ENCODE results near the gene PDCD4.

PDCD4 gene

DNA sequence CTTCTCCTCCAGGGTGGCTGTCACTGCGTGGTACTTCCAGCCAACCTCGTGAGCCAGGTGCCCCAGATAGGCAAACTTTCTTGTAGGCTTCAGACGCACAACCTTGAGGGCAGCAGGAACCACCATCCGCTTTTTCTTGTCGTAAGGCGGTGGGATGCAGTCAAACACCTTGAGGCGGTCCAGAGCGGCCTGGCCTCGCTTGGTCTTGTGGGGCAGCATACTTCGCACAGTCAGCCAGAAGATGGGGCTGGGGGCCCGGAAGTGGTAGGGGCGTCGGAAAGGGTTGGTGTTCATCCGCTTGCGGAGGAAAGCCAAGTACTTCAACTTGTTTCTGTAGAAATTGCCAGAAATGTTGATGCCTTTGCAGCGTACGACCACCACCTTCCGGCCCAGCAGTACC, 65.0 kb downstream of the PDCD4 start:
- TF ChIP-seq CTBP1 (IDR thresholded peaks at IDR 0.05; ENCODE audit: borderline replicate concordance) (no peak), ZNF384 (IDR thresholded peaks at IDR 0.05) (no peak), FOXA1 (IDR thresholded peaks at IDR 0.05) (no peak)
- no peak for DNase-seq (ENCODE audit: extremely low spot score)
- CTCF ChIA-PET = no interaction called here
- POLR2A ChIA-PET = interaction anchor here (1.0 kb wide), 1 partner anchor 18 kb away, joined by 3 read pairs; the partner anchor contains the start of genes BBIP1 and SHOC2

DNA sequence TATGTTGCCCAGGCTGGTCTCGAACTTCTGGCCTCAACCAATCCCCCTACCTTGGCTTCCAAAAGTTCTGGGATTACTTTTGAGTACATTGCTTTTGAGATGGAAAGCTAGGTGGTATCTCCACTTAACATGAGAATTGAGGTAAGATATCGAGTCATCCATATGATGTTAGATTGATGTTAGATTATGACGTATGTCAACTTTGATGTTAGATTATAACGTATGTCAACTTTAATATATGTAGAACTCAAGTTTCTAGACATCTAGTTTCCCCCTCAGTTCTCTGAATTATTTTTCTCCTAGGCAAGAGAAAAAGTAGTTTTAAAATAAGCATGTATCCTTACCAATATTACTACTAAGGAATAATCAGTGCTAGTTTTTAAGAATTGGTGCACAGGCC, 67.7 kb downstream of the PDCD4 start:
- TF ChIP-seq L3MBTL2 (conservative IDR thresholded peaks at IDR 0.05) (no peak), ZNF384 (IDR thresholded peaks at IDR 0.05) (no peak)
- DNase-seq (ENCODE audit: extremely low spot score) = no peak
- CTCF ChIA-PET = no interaction called here

DNA sequence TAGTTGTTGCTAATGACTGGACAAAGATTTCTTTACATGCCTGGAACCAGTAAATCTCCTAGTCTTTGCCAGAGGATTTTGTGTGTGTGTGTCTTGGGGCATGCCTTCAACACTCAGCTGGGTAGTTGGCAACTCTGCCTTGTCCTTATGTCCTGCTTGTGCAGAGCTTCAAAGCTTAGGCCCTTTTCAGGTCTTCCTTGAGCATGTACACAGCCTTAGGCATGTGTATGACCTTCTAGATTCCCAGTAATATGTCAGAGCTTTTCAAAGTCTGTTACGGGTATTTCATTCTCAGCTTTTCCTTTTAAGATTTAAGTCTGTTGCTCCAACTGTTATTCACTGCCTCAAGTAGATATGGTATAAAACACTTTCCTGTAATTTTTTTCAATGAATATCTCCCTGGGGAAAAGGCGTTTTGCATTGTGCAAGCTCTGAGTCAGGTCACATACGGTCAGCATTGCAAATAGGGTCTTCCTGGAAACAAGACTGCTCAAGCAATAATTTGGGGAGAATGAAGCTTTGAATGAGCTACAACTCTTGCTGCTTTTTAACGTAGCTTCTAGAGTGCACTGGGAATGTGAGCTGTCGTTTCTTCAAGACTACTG, 73.2 kb downstream of the PDCD4 start:
- DNase-seq (ENCODE audit: extremely low spot score) = no peak
- POLR2A ChIA-PET = interaction anchor here (1.1 kb wide), 1 partner anchor 26 kb away, joined by 3 read pairs; the partner anchor contains the start of genes BBIP1 and SHOC2
- no peak for TF ChIP-seq L3MBTL2 (conservative IDR thresholded peaks at IDR 0.05)
- TF ChIP-seq FOXK2 (IDR thresholded peaks at IDR 0.05) = no peak
- TF ChIP-seq NFRKB (IDR thresholded peaks at IDR 0.05) = no peak
- TF ChIP-seq ELF4 (IDR thresholded peaks at IDR 0.05) = no peak
- no peak for TF ChIP-seq ZNF384 (IDR thresholded peaks at IDR 0.05)
- TF ChIP-seq CTBP1 (IDR thresholded peaks at IDR 0.05; ENCODE audit: borderline replicate concordance) = no peak
- TF ChIP-seq, protein P1, sequence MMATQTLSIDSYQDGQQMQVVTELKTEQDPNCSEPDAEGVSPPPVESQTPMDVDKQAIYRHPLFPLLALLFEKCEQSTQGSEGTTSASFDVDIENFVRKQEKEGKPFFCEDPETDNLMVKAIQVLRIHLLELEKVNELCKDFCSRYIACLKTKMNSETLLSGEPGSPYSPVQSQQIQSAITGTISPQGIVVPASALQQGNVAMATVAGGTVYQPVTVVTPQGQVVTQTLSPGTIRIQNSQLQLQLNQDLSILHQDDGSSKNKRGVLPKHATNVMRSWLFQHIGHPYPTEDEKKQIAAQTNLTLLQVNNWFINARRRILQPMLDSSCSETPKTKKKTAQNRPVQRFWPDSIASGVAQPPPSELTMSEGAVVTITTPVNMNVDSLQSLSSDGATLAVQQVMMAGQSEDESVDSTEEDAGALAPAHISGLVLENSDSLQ (IDR thresholded peaks at IDR 0.05) = no peak
- TF ChIP-seq SUZ12 (IDR thresholded peaks at IDR 0.05) = no peak
- TF ChIP-seq FOXA1 (IDR thresholded peaks at IDR 0.05) = no peak
- no peak for TF ChIP-seq HDGF (IDR thresholded peaks at IDR 0.05; ENCODE audit: borderline replicate concordance)
- no peak for TF ChIP-seq ARNT (IDR thresholded peaks at IDR 0.05)
- no peak for TF ChIP-seq TARDBP (IDR thresholded peaks at IDR 0.05)
- no peak for TF ChIP-seq FOXM1 (IDR thresholded peaks at IDR 0.05; ENCODE audit: borderline replicate concordance)
- TF ChIP-seq LEF1 (IDR thresholded peaks at IDR 0.05; ENCODE audit: borderline replicate concordance) = no peak
- no peak for TF ChIP-seq SP1 (IDR thresholded peaks at IDR 0.05)
- no peak for TF ChIP-seq BHLHE40 (IDR thresholded peaks at IDR 0.05; ENCODE audit: borderline replicate concordance)
- CTCF ChIA-PET = interaction anchor here (1.4 kb wide), 1 partner anchor 272 kb away, joined by 3 read pairs; no protein-coding TSS in a partner anchor

More for the DNA sequence above, 67.7 kb downstream of the PDCD4 start:
- POLR2A ChIA-PET = interaction anchor here (1.2 kb wide), 1 partner anchor 20 kb away, joined by 3 read pairs; the partner anchor contains the start of gene BBIP1

DNA sequence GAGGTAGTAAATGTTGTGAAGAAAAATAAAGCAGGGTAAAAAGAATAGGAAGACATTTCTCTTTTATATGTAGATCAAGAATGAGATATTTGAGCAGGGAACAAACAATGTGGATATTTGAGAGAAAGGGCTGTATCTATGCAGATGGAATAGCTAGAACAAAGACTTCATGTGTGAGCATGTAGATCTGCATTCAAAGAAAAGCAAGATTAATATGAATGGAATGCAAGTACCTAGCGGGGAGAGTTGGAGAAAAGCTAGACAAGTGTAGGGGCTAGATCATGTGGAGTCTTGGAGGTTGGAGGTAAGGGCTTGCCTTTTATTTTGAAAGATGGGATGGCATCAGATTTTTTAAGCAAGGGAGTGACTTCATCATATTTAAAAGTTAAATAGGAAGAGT, 74.8 kb downstream of the PDCD4 start:
- ChIA-PET POLR2A (no interaction called here), CTCF (no interaction called here)
- no peak for DNase-seq (ENCODE audit: extremely low spot score)
- TF ChIP-seq NFRKB (IDR thresholded peaks at IDR 0.05) (no peak), BHLHE40 (IDR thresholded peaks at IDR 0.05; ENCODE audit: borderline replicate concordance) (no peak), FOXA1 (IDR thresholded peaks at IDR 0.05) (no peak), CTBP1 (IDR thresholded peaks at IDR 0.05; ENCODE audit: borderline replicate concordance) (no peak), SUZ12 (IDR thresholded peaks at IDR 0.05) (no peak), HDGF (IDR thresholded peaks at IDR 0.05; ENCODE audit: borderline replicate concordance) (no peak), FOXM1 (IDR thresholded peaks at IDR 0.05; ENCODE audit: borderline replicate concordance) (no peak), SP1 (IDR thresholded peaks at IDR 0.05) (no peak), TARDBP (IDR thresholded peaks at IDR 0.05) (no peak), FOXK2 (IDR thresholded peaks at IDR 0.05) (no peak), ELF4 (IDR thresholded peaks at IDR 0.05) (no peak), ARNT (IDR thresholded peaks at IDR 0.05) (no peak), LEF1 (IDR thresholded peaks at IDR 0.05; ENCODE audit: borderline replicate concordance) (no peak), L3MBTL2 (conservative IDR thresholded peaks at IDR 0.05) (no peak), ZNF384 (IDR thresholded peaks at IDR 0.05) (no peak)
- TF ChIP-seq, protein P1 (IDR thresholded peaks at IDR 0.05) = no peak

DNA sequence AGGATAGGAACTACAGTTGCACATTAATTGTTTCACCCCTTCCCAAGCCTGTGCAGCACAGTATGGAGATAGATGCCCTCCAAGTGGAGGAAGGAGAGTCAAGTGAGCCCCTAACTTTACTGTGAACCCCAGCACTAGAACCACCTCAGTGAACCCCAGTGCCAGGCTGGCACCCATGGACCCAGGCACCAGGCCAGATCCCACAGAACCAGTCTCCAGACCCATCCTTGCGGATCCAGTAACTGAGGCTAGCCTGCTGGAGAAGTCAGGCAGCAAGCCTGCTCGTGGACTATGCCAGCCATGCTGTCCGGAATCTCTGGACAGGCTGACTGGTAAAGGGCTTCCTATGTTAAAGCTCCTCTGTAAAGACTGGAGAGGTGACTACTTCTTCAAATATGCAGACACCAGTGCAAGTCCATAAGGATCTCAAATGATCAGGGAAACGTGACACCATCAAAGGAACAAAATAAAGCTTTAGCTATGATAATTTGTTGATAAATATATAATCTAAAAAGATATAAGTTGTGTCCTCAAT, 75.4 kb downstream of the PDCD4 start:
- no peak for TF ChIP-seq NFRKB (IDR thresholded peaks at IDR 0.05)
- no peak for TF ChIP-seq TARDBP (IDR thresholded peaks at IDR 0.05)
- TF ChIP-seq BHLHE40 (IDR thresholded peaks at IDR 0.05; ENCODE audit: borderline replicate concordance) = no peak
- TF ChIP-seq SP1 (IDR thresholded peaks at IDR 0.05) = no peak
- no peak for TF ChIP-seq SUZ12 (IDR thresholded peaks at IDR 0.05)
- no peak for TF ChIP-seq ARNT (IDR thresholded peaks at IDR 0.05)
- no peak for TF ChIP-seq LEF1 (IDR thresholded peaks at IDR 0.05; ENCODE audit: borderline replicate concordance)
- no peak for TF ChIP-seq CTBP1 (IDR thresholded peaks at IDR 0.05; ENCODE audit: borderline replicate concordance)
- TF ChIP-seq L3MBTL2 (conservative IDR thresholded peaks at IDR 0.05) = no peak
- DNase-seq (ENCODE audit: extremely low spot score) = no peak
- CTCF ChIA-PET = no interaction called here
- POLR2A ChIA-PET = no interaction called here

All from HEK293T (cell line).